Parathyroid adenoma (tissue), 2 donors: ENCODE data around the gene LILRA2.
"Not testable (repeated sequence)": the region's sequence is repeated elsewhere in the genome, so short reads cannot be mapped to it uniquely, and the experiment has no call there.

ENCODE experiments used
- H2AFZ ChIP-seq: fragments of 300-600 bp; sonication (generic); one replicate; pipeline ENCODE4 v1.7.0; 2017; ENCODE audit warnings: antibody characterized with exemption, mild to moderate bottlenecking
- H3K27ac ChIP-seq: fragments of 300-600 bp; sonication (generic); one replicate; pipeline ENCODE4 v1.7.0; 2017
- H3K27me3 ChIP-seq: fragments of 300-600 bp; sonication (generic); one replicate; pipeline ENCODE4 v1.7.0; 2017; ENCODE audit warnings: low read length; ENCODE audit not compliant: control insufficient read depth, insufficient read depth
- H3K36me3 ChIP-seq: fragments of 300-600 bp; sonication (generic); one replicate; pipeline ENCODE4 v1.7.0; 2017; ENCODE audit warnings: low read length; ENCODE audit not compliant: control insufficient read depth, insufficient read depth
- H3K4me1 ChIP-seq: fragments of 300-600 bp; sonication (generic); one replicate; pipeline ENCODE4 v1.7.0; 2017; ENCODE audit warnings: control low read depth
- H3K4me2 ChIP-seq: fragments of 300-600 bp; sonication (generic); one replicate; pipeline ENCODE4 v1.7.0; 2017; ENCODE audit warnings: low read length
- H3K4me3 ChIP-seq: fragments of 300-600 bp; sonication (generic); one replicate; pipeline ENCODE4 v1.7.0; 2017; ENCODE audit warnings: low read depth, low read length
- H3K79me2 ChIP-seq: fragments of 300-600 bp; sonication (generic); one replicate; pipeline ENCODE4 v1.7.0; 2017; ENCODE audit warnings: control low read depth
- H3K9ac ChIP-seq: fragments of 300-600 bp; sonication (generic); one replicate; pipeline ENCODE4 v1.7.0; 2017; ENCODE audit warnings: mild to moderate bottlenecking
- H3K9me3 ChIP-seq: fragments of 300-600 bp; sonication (generic); one replicate; pipeline ENCODE4 v1.7.0; 2017; ENCODE audit warnings: low read length; ENCODE audit not compliant: control insufficient read depth
- CTCF ChIP-seq: fragments of 300-600 bp; sonication (generic); IDR thresholded peaks from one replicate; pipeline ENCODE4 v1.7.0; 2017; ENCODE audit warnings: antibody characterized with exemption, mild to moderate bottlenecking
- donor health status: primary hyperparathyroidism.

The LILRA2 gene

GRCh38 chr19:54614726-54615125, 41.1 kb downstream of the LILRA2 start:
- TF ChIP-seq CTCF: no peak
- Histone ChIP-seq H3K79me2 (no peaks in the 10 kb centered on the region), H3K4me2 (no peak overlapping the region)

GRCh38 chr19:54616057-54616456, 42.5 kb downstream of the LILRA2 start:
- H3K4me3 ChIP-seq: no peak overlapping the region
- no peak overlapping the region for H3K9ac ChIP-seq
- no peaks in the 10 kb centered on the region for H3K27me3 ChIP-seq
- no peaks in the 10 kb centered on the region for H3K36me3 ChIP-seq
- no peaks in the 10 kb centered on the region for H3K79me2 ChIP-seq
- H3K4me2 ChIP-seq: no peak overlapping the region
- no peaks in the 10 kb centered on the region for H3K9me3 ChIP-seq
- no peak overlapping the region for H3K27ac ChIP-seq
- H3K4me1 ChIP-seq: no peaks in the 10 kb centered on the region
- TF ChIP-seq CTCF: no peak
- H2AFZ ChIP-seq: no peak overlapping the region

More at GRCh38 chr19:54614726-54615125, 41.1 kb downstream of the LILRA2 start:
- Histone ChIP-seq H3K27me3 (no peaks in the 10 kb centered on the region), H3K36me3 (no peaks in the 10 kb centered on the region), H3K4me3 (no peak overlapping the region), H3K9me3 (no peaks in the 10 kb centered on the region), H3K27ac (no peak overlapping the region), H3K9ac (no peak overlapping the region), H3K4me1 (no peaks in the 10 kb centered on the region), H2AFZ (no peak overlapping the region)

- no peak overlapping the region for H3K27ac ChIP-seq
- no peak for TF ChIP-seq CTCF
- H3K27me3 ChIP-seq: no peaks in the 10 kb centered on the region
- H2AFZ ChIP-seq: no peak overlapping the region
- H3K9ac ChIP-seq: no peak overlapping the region
- H3K9me3 ChIP-seq: no peaks in the 10 kb centered on the region
- H3K4me2 ChIP-seq: no peak overlapping the region
- no peaks in the 10 kb centered on the region for H3K36me3 ChIP-seq
- H3K4me1 ChIP-seq: no peaks in the 10 kb centered on the region
- no peaks in the 10 kb centered on the region for H3K79me2 ChIP-seq
- H3K4me3 ChIP-seq: no peak overlapping the region
Observed at GRCh38 chr19:54616821-54617560, 43.4 kb downstream of the LILRA2 start.

- H3K9ac ChIP-seq: no peak overlapping the region
- H3K27me3 ChIP-seq: no peaks in the 10 kb centered on the region
- H3K9me3 ChIP-seq: no peaks in the 10 kb centered on the region
- no peak overlapping the region for H2AFZ ChIP-seq
- H3K4me3 ChIP-seq: no peak overlapping the region
- no peak for TF ChIP-seq CTCF
- H3K4me1 ChIP-seq: no peaks in the 10 kb centered on the region
- H3K79me2 ChIP-seq: no peaks in the 10 kb centered on the region
- no peak overlapping the region for H3K27ac ChIP-seq
- H3K36me3 ChIP-seq: no peaks in the 10 kb centered on the region
- no peak overlapping the region for H3K4me2 ChIP-seq
Observed at GRCh38 chr19:54620464-54620863, 46.9 kb downstream of the LILRA2 start.

GRCh38 chr19:54622431-54622830, 48.8 kb downstream of the LILRA2 start:
- Histone ChIP-seq H3K9ac (no peak overlapping the region), H3K4me3 (no peak overlapping the region), H2AFZ (no peak overlapping the region), H3K4me2 (no peak overlapping the region), H3K79me2 (no peaks in the 10 kb centered on the region), H3K27me3 (no peaks in the 10 kb centered on the region), H3K27ac (no peak overlapping the region), H3K9me3 (no peaks in the 10 kb centered on the region), H3K36me3 (no peaks in the 10 kb centered on the region), H3K4me1 (no peaks in the 10 kb centered on the region)
- no peak for TF ChIP-seq CTCF

- H3K36me3 ChIP-seq, H3K4me2 ChIP-seq, H3K27me3 ChIP-seq, H3K4me1 ChIP-seq, H3K9me3 ChIP-seq, H3K4me3 ChIP-seq, H3K79me2 ChIP-seq, H2AFZ ChIP-seq, H3K9ac ChIP-seq, H3K27ac ChIP-seq: not testable (repeated sequence)
Observed at GRCh38 chr19:54624234-54624633, 50.6 kb downstream of the LILRA2 start.
